ENCODE measurements around the gene SRSF7. TPM values are rescaled to one million over a fixed set of nuclear protein-coding genes. Genes with fewer than 3 reads are reported as not detected.

Gene SRSF7
- total RNA-seq, 4 donors from 2014 or later: 94.4 to 163 (median 128) TPM

GRCh38 chr2:38702413-38702812 is 48.7 kb downstream of the SRSF7 start:
- Histone ChIP-seq H3K36me3 (no peaks in the 10 kb centered on the region), H3K9me3 (no peaks in the 10 kb centered on the region), H3K27me3 (no peaks in the 10 kb centered on the region), H3K4me1 (no peaks in the 10 kb centered on the region), H3K4me3 (no peak overlapping the region), H3K27ac (no peak overlapping the region)
- intact Hi-C loops (cut with DNase I; ENCODE audit: low total_unique reads): no loop called here
- TF ChIP-seq CTCF (IDR thresholded peaks at IDR 0.05): no peak
- TF ChIP-seq POLR2A (IDR thresholded peaks at IDR 0.05): no peak
- DNase-seq: no peak

GRCh38 chr2:38701542-38701941 is 49.6 kb downstream of the SRSF7 start:
- intact Hi-C loops (cut with DNase I; ENCODE audit: low total_unique reads): no loop called here
- no peaks in the 10 kb centered on the region for H3K27me3 ChIP-seq
- no peaks in the 10 kb centered on the region for H3K9me3 ChIP-seq
- no peaks in the 10 kb centered on the region for H3K36me3 ChIP-seq
- no peak overlapping the region for H3K27ac ChIP-seq
- TF ChIP-seq CTCF (IDR thresholded peaks at IDR 0.05) (no peak), POLR2A (IDR thresholded peaks at IDR 0.05) (no peak)
- no peaks in the 10 kb centered on the region for H3K4me1 ChIP-seq
- no peak overlapping the region for H3K4me3 ChIP-seq
- no peak for DNase-seq

- no peak for DNase-seq
- Histone ChIP-seq H3K36me3 (no peaks in the 10 kb centered on the region), H3K4me3 (no peak overlapping the region), H3K27me3 (no peaks in the 10 kb centered on the region), H3K4me1 (no peaks in the 10 kb centered on the region), H3K9me3 (no peaks in the 10 kb centered on the region), H3K27ac (no peak overlapping the region)
- intact Hi-C loops (cut with DNase I; ENCODE audit: low total_unique reads): no loop called here
- TF ChIP-seq CTCF (IDR thresholded peaks at IDR 0.05) (no peak), POLR2A (IDR thresholded peaks at IDR 0.05) (no peak)
These were observed 50.2 kb downstream of the SRSF7 start for GRCh38 chr2:38700881-38701458.

- Histone ChIP-seq H3K27ac (no peak overlapping the region), H3K36me3 (no peaks in the 10 kb centered on the region), H3K4me3 (no peak overlapping the region), H3K9me3 (no peaks in the 10 kb centered on the region), H3K27me3 (no peaks in the 10 kb centered on the region), H3K4me1 (no peaks in the 10 kb centered on the region)
- TF ChIP-seq CTCF (IDR thresholded peaks at IDR 0.05) (no peak), POLR2A (IDR thresholded peaks at IDR 0.05) (no peak)
- intact Hi-C loops (cut with DNase I; ENCODE audit: low total_unique reads): no loop called here
- DNase-seq: no peak
These were observed 50.9 kb downstream of the SRSF7 start for GRCh38 chr2:38700113-38700785.

- Histone ChIP-seq H3K27ac (no peak overlapping the region), H3K4me3 (no peak overlapping the region), H3K36me3 (no peaks in the 10 kb centered on the region), H3K27me3 (no peaks in the 10 kb centered on the region), H3K4me1 (no peaks in the 10 kb centered on the region), H3K9me3 (no peaks in the 10 kb centered on the region)
- intact Hi-C loops (cut with DNase I; ENCODE audit: low total_unique reads): no loop called here
- no peak for DNase-seq
- no peak for TF ChIP-seq CTCF (IDR thresholded peaks at IDR 0.05)
- TF ChIP-seq POLR2A (IDR thresholded peaks at IDR 0.05): no peak
These were observed 52.6 kb downstream of the SRSF7 start for GRCh38 chr2:38698467-38699003.

Data from uterus (tissue), 4 donors.